Ammon's horn (tissue), 1 donor: ENCODE results near the gene PYDC1.
"Not testable (repeated sequence)": the region's sequence is repeated elsewhere in the genome, so short reads cannot be mapped to it uniquely, and the experiment has no call there.

Source experiments
- DNase-seq: peaks from one replicate; pipeline ENCODE4 v3.0.0-alpha.2; 2016; ENCODE audit warnings: low spot score

Gene PYDC1

DNA sequence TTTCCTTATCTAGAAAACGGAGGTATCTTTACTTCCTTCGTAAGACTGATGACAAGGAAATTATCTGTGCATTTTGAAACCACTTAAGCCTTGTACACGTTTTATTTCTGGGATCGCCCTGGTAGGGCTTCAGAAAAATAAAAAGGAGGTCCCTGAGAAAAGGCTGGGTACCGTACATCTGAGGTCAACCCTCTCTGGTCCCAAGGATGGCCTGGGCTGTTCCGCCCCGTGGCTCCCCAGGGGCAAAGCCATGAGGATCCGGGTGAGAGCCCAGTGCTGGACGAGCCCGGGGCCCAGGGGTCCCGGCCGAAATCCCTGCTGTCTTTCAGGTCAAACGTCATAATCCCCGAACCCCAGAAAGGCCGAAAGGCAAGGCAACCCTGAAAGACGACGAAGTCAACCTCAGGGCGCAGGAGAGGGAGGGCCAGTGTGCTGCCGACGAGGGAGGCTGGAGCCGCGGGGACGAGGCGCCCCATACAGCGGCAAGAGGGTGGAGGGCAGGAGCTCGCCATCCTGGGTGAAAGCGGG lies 37.7 kb downstream of the PYDC1 start:
- DNase-seq: no peak

DNA sequence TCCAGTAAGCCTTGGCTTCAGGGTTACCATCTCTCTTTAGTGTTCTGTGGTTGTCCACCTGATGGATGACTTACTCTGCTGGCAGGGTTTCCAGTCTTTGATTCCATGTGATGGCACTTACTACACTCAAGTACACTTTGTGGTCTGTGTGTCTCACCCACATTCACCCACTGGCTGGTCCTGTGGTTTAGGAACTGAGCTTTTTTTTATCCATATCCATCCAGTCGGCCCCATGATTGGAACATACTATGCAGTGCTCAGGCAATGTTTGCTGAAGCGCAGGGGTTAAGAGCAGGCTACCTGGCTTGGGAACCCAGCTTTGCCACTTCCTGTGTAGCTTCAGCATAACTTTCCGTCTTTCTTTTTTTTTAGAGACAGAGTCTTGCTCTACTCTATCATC lies 39.8 kb downstream of the PYDC1 start:
- DNase-seq: no peak

- not testable (repeated sequence) for DNase-seq
Measured at GRCh38 chr16:31170048-31170447, 46.9 kb downstream of the PYDC1 start.

DNA sequence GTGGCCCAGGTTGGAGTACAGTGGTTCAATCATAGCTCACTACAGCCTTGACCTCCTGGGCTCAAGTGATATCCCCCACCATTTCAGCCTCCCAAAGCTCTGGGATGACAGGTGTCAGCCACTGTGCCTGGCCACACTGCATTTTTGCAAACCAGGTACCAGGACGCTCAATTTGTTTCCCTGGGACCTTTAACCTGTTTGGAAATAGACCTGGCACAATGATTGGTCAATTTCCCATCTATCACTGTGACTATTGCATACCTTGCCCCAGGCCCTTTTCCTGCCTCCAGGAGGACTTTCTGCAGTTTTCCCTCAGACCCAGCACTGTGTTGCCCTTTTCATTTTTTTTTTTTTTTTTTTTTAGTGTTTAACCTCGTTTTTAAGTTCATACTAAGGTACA lies 48.1 kb downstream of the PYDC1 start:
- DNase-seq: no peak

GRCh38 chr16:31167315-31167714 lies 49.6 kb downstream of the PYDC1 start:
- no peak for DNase-seq
